Measurements from ENCODE around the gene COL4A1.

COL4A1 gene

GRCh38 chr13:110224519-110224918 is 82.4 kb downstream of the COL4A1 start:
- no peak for TF ChIP-seq CTCF (IDR thresholded peaks at IDR 0.05; ENCODE audit: low read depth, low read length, missing control alignments)
- DNase-seq (ENCODE audit: low read depth): no peak
- no peak overlapping the region for H3K4me3 ChIP-seq (ENCODE audit: low read depth, low read length)

DNA sequence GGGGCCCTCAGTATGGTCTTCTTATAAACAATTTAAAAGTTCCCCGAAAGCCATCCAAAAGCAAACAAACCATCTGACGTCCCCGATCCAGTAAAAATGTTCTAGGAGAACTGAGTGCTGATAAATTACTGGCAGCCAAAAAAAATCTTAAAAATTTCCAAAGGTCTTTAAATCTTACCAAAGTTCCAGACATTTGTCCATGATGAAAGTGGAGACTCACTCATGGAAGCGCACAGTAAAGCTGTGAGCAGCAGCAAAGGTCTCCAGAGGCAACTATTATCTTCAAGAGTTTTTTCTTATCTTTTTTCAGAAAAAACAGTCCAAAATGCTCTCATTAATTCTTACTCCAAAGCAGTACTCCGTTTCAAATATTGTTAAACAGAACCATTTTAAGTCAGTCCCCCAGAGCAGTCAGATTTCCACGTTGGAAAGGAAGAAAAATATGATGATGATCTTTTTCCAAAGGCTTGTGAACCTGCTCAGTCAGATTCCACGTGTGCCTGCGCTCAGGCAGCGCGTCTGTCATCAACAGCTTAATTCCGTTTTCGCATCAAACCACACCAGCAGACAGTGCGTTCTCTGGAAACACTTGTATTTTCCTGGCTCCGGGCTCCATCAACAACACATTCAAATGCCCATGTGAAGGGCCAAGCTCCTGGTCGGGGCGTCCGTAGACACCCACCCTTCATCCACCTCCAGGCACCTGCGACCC is 85.4 kb downstream of the COL4A1 start:
- TF ChIP-seq CTCF (IDR thresholded peaks at IDR 0.05; ENCODE audit: low read depth, low read length, missing control alignments): no peak
- no peak for DNase-seq (ENCODE audit: low read depth)
- no peak overlapping the region for H3K4me3 ChIP-seq (ENCODE audit: low read depth, low read length)

DNA sequence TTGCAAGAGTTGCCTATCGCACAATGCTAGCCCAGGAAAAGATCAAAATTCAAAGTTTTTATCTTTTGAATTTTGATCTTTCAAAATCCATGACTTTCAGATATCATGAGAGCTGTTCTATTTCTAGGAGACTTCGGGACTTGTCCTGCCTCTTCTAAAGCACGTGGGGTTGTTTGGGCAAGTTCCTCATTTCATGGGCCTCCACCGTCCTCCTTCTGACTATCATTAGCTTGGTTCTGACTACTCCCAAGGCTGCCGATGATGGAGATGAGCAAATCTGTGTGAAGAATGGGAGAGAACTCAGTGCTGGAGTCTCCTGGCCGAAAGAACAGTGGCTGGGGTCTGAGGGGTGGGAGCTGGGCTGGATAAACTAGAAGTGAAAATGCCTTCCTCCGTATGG is 86.5 kb downstream of the COL4A1 start:
- no peak for TF ChIP-seq CTCF (IDR thresholded peaks at IDR 0.05; ENCODE audit: low read depth, low read length, missing control alignments)
- no peak for DNase-seq (ENCODE audit: low read depth)
- no peak overlapping the region for H3K4me3 ChIP-seq (ENCODE audit: low read depth, low read length)

- no peak for DNase-seq (ENCODE audit: low read depth)
- no peak for TF ChIP-seq CTCF (IDR thresholded peaks at IDR 0.05; ENCODE audit: low read depth, low read length, missing control alignments)
- H3K4me3 ChIP-seq (ENCODE audit: low read depth, low read length): no peak overlapping the region
Measured at GRCh38 chr13:110218581-110219201, 88.3 kb downstream of the COL4A1 start.

DNA sequence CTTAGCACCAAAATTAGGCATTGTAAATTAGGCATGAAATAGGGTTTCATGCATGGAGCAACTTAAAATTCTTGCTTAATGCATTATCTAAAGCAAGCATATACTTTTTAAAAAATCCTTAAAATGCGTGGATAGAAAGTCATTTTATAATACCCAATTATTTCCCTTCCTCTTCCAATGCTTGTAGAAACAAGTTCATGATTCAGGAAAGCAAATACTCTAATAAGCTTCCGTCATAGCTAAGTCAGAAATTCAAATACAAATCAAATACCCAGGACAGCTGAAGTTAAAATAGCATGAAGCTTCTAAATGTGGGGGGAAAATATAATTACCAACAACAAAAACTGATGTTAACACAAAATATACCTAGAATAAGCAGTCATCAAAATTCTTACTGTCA is 89.1 kb downstream of the COL4A1 start:
- no peak for TF ChIP-seq CTCF (IDR thresholded peaks at IDR 0.05; ENCODE audit: low read depth, low read length, missing control alignments)
- DNase-seq (ENCODE audit: low read depth): no peak
- no peak overlapping the region for H3K4me3 ChIP-seq (ENCODE audit: low read depth, low read length)

DNA sequence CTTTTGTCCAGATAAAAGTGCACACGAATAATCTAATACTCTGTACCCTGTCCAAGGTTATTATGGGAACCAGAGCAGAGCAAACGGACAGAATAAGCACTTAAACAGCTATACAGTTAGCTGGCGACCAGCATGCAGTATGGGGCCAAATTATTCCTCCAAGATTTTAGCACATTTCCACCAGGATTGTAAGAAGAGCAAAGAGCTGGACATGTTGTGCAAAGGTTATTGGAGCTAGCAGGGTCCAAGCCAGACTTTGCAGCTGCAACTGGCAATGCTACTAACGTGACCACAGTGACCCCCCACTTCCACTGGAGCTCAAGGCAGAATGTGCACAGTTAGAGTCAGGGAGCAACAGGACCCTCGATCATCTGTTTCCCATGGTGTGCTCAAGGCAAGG is 89.9 kb downstream of the COL4A1 start:
- no peak overlapping the region for H3K4me3 ChIP-seq (ENCODE audit: low read depth, low read length)
- no peak for DNase-seq (ENCODE audit: low read depth)

More for the DNA sequence above, 89.9 kb downstream of the COL4A1 start:
- no peak for TF ChIP-seq CTCF (IDR thresholded peaks at IDR 0.05; ENCODE audit: low read depth, low read length, missing control alignments)

All from GM12864 (cell line).